GM18499 (cell line): ENCODE results near the gene CCSER1.
"Not testable (repeated sequence)": the region's sequence is repeated elsewhere in the genome, so short reads cannot be mapped to it uniquely, and the experiment has no call there.

Experiments
- ATAC-seq: cut with Tn5 transposase; IDR thresholded peaks from one replicate; pipeline ENCODE4 v1.9.1; 2021; ENCODE audit warnings: moderate number of reproducible peaks; ENCODE audit not compliant: insufficient read depth, unreplicated experiment

The CCSER1 gene

DNA sequence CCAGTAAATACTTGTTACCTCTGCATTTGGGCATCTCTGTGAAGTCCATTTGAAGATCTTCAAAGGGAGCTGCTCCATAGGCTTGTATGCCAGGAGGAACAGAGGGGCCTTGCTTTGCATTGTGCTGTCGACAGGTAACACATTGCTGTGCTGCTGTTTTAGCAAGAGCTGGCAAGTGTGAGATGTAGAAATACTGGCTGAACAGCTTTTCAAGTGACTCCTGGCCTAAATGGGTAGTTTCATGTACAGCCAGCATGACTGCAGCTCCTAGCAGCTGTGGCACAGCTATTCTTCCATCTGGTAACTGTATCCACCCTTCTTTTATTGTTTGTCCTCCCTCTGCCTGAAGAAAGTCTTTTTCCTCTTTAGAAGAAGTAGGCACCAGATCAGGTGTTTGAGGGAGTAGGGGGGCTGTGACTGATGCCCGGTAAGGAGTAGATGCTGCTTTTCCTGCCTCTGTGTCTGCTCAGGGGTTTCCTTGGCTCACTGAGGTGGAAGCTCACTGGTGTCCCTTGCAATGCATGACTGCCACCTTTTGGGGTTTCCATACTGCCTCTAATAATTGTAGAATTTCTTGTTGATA, 965.3 kb downstream of the CCSER1 start:
- no peak for ATAC-seq

DNA sequence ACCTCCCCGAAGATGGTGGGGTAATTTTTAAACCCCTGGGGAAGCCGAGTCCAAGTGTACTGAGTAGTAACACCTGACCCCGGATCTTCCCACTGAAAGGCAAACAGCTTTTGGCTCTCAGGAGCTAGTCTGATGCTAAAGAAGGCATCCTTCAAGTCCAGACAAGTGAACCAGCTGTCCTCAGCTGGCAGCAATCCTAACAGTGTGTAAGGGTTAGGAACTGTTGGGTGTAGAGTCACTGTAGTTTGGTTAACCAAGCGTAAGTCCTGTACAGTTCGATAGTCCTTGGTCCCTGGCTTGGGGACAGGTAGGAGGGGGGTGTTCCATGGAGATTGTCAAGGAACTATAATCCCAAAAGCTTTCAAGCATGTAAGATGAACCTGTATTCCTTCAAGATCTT, 967.0 kb downstream of the CCSER1 start:
- not testable (repeated sequence) for ATAC-seq

DNA sequence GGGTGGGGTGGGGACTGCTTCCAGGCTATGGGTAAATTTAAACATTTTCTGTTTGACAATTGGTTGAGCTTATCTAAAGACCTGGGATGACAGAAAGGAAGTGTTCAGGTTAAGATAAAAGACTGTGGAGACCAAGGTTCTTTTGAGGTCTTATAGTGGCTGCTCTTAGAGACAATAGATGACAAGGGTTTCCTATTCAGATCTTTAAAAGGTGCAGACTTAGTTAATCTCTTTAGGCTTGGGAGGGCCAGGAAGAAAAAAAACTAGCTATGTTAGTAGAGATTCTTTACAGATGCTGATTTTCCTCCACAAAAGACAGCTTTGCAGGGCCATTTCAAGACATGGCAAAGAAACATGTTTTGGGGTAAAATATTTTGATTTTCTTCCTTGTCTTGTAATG, 972.5 kb downstream of the CCSER1 start:
- no peak for ATAC-seq

DNA sequence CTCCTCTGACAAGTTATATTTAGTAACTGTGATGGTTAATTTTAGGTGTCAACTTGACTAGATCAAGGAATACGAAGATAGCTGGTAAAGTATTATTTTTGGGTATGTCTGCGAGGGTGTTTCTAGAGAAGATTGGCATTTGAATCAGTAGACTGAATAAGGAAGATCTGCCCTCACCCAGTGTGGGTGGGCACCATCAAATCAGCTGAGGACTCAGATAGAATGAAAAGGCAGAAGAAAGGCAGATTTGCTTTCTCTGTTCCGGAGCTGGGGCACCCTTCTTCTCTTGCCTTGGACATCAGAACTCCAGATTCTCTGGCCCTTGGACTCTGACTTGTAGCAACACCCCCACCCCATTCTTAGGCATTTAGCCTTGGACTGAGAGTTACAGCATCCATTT, 981.6 kb downstream of the CCSER1 start:
- no peak for ATAC-seq

DNA sequence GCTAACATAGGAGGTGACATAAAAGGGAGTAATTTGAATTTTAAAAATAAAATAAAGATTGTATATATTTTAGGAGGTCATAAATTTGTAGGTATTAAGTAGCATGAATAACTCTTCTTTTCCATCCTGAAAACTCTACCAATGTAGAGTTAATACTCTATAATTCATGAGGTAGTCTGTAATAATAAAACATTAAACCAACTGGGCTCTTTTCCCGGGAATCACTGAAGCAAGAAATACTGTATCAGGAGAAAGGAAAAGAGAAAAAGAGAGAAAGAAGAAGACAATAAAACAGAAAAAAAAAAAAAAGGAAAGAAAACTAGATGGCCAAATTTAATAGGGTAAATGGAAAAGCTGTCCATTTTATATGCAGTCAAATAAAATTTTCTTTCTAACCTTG, 984.4 kb downstream of the CCSER1 start:
- ATAC-seq: no peak

DNA sequence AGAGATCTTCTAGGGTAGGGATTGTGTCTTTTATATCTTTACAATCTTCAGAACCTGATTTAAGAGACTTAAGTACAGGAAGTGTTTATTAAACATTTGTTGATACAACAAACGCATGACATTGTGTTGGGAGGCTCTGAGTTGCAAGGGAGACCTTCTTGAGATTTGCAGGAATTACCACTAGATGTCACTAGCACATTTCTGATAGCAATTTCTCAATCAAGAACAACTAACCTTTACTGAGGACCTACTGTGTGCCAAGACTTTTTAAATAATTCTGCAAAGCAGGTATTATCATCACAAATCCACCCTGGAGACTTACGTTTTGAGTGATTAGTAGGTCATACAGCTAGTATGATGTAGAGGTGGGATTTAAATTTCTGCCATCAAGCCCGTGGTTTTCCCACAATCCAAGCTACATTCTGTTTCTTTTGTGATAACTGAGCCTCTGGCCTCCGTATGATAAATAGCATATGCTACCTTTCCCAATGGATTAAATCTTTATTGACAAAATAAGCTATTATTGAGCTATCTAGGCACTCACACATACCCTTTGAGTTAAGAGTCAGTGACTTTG, 986.0 kb downstream of the CCSER1 start:
- no peak for ATAC-seq

DNA sequence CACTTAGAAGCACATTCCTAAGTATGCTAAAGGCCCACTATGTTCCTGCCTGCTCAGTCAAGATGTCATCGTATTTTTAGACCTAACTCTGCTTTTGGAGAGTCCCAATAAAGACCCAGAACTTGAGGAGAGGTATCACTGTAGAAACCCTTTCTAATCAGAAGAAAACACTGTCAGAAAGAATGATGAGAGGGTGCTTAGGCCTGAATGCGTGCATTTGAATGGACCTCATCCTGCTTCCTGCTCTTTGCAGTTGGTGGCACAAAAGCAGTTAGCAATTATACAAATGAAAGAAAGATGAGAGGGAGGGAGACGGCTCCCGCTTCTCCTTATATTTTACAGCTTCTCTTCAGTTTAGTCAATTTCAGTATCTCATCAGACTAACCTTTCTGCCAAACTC, 987.2 kb downstream of the CCSER1 start:
- no peak for ATAC-seq

DNA sequence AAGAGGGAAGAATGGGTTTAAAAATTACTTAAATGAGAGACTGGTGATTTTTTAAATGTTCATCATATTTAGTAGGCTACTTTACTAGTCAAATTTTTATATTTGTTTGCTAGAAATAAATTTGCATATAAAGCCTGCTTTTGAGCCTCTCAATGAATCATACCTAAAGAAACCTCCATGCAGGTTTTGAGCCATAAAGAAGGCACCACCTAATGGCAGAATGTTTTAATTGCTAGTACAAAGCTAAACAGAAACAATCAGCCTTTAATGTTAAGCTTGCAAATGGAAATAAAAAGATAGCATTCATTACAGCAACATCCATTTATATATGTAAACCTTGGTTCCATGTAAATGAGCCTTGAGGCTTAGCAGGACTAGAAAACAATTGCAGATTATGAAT, 989.7 kb downstream of the CCSER1 start:
- ATAC-seq: no peak

DNA sequence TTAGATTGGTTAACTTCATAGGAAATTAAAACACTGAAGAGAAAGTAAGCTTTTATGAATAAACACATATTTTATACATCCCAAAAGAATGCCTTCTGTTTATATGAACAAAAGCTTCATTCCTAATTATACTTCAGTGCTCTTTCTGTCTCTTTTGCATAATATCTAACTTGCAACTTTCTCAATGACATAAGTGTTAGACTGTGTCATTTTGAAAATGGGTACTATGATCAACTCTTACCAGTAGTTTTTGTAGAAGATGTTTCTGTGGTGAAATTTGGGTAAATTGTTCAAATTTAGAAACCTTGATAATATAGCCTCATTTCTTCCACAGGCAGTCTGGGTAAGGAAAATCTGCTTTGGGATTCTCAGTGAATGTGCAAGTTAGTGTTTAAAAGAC, 991.4 kb downstream of the CCSER1 start:
- ATAC-seq: no peak

DNA sequence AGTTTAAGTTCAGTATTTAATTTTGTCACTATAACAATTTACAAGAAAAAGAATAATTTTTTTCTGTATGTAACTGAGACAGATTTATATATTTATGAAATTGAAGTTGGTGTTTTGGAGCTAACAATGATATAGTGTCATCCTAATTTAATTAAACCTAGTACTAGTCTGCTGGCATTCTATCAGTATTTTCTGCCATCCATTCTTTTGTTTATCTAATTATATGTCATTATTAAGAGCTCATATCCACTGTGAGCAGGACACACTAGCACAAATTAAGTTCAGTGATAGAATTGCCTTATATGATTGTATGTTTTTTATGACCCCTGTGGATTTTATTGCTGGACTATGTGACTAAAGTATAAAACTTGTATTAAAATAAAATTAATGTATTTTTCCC, 996.5 kb downstream of the CCSER1 start:
- no peak for ATAC-seq

DNA sequence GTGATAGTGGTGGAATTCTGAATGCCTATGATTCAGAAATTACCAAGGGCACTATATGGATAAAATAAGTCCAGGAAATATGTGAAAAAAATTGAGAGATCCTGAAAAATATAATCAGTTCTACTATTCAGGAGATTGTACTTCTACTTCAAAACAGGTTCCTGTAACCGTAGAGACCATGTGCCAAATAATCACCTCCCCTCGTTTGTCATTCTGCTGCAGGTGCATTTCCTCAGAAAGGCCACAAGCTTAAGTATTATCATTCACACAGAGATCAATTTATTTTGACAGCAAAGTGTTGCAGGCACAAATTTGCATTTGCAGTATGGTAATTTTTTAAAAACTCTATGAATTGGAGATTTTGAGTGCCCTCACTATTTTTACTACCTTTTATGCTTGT, 1000.0 kb downstream of the CCSER1 start:
- no peak for ATAC-seq

DNA sequence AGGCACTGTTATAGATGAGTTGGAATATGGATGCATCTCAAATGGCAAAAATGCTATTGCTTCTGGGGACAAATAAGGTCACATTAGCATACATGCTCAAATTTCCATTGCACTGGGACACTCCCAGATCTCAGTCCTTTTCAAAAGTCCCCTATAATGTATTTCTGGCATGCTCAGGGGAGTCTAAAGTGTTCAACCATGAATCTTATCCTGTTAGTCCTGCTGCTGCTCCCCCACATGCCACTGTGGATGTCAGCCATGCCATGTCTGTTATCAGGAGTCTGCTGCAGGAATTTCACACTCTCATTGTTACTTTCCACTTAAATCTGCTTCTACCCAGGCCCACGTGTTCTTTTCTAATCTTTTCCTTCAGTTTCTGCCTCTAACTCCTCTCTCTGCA, 1000.6 kb downstream of the CCSER1 start:
- no peak for ATAC-seq

DNA sequence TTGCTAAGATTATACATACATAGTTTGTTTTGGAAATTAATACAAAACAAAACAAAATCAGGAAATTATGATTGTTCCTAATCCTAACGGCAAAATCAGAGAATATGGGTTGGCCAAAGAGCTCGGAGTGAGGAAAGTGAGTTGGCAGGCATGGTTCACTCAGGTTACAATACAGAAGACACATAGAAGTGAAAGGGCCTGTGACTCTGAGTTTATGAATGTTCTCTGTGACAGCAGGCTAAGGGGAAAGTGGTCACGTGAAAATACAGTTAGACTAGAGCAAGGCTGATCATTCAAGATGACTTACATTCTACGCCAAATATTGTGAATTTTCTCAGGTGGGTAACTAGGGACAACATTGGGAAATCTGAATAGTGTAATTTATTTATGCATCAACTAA, 1001.3 kb downstream of the CCSER1 start:
- no peak for ATAC-seq

DNA sequence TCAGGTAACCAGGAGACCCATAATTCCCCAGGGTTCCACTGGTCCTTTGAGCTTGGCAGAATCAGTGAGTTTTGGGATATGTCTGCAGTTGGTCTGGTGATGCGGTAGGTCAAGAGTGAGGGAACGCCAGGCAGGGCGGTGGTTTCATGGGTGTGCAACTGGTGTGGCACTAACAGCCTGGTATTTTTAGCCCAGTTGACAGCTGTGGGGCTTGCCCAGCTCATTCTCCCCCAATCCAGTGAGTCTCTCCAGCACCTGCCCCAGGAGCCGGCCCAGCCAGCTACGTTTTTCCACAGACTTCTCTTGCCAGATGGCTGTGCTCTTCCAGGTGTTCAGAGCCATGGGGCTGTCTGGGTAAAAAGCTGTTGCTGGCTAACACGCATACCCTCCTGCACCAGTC, 1019.9 kb downstream of the CCSER1 start:
- no peak for ATAC-seq

DNA sequence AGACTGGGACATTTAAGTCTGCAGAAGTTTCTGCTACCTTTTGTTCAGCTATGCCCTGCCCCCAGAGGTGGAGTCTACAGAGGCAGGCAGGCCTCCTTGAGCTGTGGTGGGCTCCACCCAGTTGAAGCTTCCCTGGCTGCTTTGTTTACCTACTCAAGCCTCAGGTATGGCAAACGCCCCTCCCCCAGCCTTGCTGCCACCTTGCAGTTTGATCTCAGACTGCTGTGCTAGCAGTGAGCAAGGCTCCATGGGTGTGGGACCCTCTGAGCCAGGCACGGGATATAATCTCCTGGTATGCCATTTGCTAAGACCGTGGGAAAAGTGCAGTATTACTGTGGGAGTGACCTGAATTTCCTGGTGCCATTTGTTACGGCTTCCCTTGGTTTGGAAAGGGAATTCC, 1026.8 kb downstream of the CCSER1 start:
- not testable (repeated sequence) for ATAC-seq

DNA sequence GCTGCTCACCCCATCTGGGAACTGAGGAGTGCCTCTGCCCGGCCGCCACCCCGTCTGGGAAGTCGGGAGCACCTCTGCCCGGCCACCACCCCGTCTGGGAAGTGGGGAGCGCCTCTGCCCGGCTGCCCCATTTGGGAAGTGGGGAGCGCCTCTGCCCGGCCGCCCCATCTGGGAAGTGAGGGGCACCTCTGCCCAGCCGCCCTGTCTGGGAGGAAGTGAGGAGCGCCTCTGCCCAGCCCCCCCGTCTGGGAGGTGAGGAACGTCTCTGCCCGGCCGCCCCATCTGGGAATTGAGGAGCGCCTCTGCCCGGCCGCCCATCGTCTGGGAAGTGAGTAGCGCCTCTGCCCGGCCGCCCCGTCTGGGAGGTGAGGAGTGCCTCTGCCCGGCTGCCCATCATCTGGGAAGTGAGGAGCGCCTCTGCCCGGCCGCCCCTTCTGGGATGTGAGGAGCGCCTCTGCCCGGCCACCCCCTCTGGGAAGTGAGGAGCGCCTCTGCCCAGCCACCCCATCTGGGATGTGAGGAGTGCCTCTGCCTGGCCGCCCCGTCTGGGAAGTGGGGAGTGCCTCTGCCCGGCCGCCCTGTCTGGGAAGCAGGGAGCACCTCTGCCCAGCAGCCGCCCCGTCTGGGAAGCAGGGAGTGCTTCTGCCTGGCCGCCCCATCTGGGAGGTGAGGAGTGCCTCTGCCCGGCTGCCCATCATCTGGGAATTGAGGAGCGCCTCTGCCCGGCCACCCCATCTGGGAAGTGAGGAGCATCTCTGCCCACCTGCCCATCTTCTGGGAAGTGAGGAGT, 1040.9 kb downstream of the CCSER1 start:
- ATAC-seq: not testable (repeated sequence)

DNA sequence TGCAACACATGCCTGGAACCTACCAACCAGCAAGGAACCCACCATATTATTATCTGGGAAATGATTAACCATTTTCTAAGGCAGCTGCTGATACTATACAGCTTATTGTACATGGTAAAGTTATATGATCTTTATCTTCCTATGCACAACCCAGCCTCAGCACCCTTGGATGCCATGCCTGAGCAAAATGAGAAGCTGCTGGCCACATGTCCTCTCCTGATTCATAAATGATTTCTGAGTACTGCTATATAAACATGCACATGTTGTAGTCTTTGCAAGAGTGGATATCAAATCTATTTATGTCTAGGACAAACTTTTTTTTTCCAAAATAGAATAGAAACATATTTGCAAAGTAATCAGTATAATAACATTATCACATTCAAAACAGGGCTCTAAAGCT, 1043.6 kb downstream of the CCSER1 start:
- ATAC-seq: no peak

DNA sequence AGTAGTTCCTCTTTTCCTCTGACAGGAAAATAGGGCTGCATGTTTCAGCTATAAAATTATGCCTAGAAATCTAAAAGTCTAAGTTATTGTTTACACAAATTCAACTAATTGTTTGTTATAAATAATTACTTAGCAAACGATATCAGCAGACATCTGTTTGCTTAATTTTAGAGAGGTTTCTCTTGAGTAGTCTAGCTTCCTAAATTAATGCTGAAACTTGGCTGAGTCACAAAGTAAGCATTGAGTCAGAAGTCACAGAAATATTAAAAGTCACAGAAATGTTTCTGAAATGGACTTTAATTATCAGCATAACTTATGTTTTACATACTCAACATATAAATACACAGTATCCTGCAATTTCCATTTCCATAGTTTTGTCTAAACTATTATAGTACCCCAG, 1044.0 kb downstream of the CCSER1 start:
- no peak for ATAC-seq

DNA sequence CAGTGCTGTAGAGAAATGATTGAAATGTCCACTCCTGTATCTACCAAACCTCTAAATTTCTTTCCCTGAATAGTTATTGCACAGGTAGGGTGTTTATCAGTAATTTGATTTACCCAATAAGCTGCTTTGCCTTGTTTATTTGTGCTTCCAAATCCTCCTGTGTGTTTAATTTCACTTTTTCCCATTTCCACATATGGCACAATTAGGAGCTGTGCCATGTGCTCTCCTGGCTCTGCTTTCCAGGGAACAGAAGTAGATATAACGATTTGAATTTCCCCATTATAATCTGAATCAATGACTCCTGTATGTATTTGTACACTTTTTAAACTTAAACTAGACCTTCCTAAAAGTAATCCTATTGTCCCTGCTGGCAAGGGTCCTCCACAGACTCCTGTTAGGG, 1057.9 kb downstream of the CCSER1 start:
- not testable (repeated sequence) for ATAC-seq

DNA sequence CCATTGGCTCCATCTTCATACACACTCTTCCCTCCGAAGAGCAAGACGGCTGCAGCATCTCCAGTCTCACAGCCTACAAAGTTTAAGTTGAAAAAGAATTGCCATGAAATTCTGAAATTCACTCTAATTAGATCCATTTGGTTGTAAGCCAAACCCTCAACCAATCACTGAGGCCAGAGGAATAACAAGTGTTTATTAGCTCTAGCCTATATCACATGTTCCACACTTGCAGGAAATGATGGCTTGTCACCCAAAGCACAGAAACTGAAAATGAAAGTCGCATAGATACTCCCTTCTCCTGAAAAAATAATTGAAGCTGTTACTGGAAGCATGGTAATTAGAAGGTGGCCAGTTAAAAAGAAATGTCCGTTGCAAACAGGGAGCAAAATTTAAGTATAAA, 1071.8 kb downstream of the CCSER1 start:
- no peak for ATAC-seq

DNA sequence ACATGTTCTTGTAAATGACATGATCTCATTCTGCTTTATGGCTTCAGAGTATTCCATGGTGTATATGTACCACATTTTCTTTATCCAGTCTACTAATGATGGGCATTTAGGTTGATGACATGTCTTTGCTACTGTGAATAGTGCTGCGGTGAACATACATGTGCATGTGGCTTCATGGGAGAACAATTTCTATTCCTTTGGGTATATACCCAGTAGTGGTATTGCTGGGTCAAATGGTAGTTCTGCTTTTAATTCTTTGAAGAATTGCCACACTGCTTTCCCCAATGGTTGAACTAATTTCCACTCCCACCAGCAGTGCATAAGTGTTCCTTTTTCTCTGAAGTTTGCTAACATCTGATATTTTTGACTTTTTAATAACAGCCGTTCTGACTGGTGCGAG, 1080.3 kb downstream of the CCSER1 start:
- no peak for ATAC-seq

DNA sequence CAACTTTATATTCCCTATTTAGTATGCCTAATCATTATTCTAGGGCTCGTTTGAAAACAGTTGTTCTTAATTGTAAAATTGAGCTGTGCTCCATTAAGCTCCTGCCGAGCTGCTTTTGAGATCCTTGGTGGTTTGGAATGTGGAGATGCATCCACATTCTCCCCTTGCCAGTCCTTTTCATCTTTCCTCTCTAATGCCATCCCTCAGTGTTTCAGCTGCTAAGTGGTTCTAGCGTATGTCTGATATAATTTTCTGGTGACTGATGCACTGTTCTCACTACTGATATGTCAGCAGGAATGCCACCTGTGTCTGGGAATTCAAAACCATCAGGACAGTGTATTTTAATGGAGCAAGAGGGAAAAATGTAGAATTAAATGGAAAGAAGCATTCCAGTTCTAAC, 1085.0 kb downstream of the CCSER1 start:
- no peak for ATAC-seq
